ENCODE measurements around the gene INTS11.

Gene INTS11

DNA sequence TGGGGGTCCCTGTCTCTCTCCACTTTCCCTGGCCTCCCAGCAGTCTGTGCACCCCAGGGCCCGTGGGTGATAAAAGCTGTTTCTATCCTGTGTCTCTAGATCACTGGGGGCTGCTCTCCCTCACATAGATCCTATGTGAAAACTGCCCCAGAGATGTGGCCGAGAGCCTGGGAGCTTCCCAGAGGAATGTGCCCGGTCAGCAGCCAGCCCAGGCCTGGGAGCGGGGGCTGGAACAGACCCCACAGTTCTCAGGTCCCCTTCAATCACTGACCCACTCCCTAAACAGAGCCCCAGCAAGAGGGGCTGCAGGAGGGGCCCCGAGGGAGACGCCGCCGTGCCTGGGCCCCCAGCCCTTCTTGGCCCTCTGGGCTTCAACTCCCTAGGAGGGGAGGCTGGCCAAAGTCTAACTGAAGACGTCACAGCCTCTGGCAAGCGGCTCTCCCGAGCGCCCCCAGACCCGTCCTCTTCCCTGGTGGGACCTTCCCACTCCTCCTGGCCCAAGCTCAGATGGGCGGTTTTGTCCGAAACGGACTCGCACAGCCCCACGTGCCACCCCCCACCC lies 33.5 kb upstream of the INTS11 start:
- no peak for DNase-seq (ENCODE audit: low spot score)

DNA sequence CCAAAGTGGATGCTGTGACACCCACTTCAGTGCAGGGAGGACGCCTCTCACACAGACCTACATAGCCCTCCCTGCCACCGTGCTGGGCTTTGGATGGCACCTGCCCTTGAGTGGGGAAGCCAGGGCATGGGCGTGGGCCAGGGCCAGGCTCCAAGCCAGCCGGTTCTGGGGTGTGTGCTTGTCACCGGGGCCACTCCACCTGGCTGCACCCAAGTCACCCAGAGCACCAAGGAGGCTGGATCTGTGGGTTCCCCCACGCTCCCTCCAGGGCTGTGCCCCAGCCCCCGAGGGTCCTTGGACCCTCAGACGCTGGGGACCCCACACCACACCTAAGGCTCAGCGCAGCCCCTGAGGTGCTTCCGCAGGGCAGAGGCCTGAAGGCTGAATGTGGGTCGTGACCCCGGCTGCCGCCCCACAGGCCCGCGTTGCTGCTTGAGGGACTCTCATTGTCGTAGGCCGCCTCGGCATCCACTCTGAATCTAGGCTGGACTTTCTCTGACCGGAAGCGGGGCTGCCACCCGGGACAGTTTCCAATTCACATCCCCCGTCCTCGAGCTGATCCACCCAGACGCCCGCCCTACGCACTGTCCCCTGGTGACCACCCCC lies 32.4 kb upstream of the INTS11 start:
- DNase-seq (ENCODE audit: low spot score) = peak; percentile 43

DNA sequence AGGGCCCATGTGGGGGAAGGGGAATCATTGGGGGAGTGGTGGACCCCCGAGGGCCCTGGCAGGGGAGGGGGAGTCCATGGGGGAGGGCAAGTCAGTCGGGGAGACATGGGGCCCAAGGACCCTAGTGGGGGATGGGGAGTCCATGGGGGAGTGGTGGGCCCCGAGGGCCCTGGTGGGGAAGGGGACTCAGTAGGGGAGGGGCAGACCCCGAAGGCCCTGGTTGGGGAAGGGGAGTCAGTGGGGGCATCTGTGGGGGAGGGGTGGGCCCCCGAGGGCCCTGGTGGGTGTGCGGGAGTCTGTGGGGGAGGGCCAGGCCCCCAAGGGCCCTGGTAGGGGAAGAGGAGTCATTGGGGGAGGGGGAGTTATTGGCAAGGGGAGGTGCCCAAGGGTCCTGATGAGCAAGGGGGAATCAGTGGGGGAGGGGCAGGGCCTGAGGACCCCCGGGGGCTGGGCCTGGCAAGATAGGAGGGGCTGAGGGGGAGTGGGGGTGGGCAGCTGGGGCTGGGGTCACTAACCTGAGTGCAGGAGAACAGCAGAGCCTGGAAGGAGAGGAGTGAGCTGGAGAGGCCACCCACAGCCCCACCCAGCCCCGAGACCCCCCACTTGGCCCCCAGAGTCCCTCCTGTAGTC lies 31.8 kb upstream of the INTS11 start:
- DNase-seq (ENCODE audit: low spot score) = no peak

DNA sequence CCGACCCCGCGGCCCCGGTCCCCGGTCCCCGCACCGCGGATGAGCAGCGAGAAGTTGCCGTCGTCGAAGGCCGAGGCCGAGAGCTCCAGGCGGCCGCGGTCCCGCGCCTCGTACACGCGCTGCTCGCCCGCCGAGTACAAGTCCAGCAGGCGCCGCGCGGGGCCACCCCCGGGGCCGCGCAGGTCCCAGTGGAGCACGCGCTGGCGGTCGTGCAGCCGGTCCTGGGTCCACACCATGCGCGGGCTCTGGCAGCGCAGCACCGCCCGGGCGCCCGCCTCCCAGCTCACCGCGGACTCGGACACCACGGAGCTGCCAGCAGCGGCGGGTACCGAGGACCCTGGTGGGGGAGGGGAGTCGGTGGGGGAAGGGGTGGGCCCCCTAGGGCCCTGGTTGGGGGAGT lies 31.0 kb upstream of the INTS11 start:
- no peak for DNase-seq (ENCODE audit: low spot score)

DNA sequence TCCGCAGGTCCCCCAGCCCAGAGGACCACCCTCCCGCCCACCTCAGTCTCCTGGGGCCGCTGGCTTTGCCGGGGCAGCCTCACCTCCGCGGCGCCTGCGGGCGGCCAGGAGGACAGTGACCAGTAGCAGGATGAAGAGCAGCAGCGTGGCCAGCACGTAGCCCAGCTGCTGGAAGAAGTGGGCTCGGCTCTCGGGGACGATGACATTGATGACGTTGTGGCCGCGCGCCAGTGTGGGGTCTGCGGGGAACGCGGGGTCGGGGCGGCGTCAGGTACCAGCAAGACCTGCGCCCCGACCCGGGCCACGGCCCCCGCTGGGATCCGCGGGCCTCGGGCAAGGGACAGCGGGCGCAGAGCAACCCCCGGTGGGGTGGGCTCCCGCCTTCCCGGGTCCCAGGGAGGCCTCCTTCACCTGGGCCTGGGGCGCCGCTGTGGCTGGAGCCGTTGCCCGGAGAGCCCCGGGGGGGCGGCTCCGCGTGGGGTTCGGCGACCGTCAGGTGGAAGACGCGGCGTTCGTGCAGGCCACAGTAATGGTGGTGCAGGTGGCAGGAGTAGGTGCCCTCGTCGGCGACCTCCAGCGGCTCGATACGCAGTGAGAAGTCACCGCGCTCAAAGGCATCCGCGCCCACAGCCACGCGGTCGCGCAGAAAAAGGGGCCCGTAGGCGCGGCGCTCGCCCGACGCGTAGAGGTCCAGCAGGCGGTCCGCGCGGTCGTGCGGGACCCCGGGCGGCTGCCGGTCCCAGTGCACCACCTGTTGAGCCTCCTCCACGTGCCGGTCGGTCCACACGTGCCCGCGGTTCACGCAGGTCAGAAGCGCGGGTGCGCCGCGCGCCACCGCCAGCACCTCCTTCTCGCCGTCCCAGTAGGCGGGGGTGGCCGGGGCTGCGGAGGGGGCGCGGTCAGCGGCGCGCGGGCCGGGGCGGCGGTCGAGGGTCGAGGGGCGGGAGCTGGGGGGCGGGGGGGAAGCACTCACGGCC lies 30.1 kb upstream of the INTS11 start:
- DNase-seq (ENCODE audit: low spot score) = no peak

DNA sequence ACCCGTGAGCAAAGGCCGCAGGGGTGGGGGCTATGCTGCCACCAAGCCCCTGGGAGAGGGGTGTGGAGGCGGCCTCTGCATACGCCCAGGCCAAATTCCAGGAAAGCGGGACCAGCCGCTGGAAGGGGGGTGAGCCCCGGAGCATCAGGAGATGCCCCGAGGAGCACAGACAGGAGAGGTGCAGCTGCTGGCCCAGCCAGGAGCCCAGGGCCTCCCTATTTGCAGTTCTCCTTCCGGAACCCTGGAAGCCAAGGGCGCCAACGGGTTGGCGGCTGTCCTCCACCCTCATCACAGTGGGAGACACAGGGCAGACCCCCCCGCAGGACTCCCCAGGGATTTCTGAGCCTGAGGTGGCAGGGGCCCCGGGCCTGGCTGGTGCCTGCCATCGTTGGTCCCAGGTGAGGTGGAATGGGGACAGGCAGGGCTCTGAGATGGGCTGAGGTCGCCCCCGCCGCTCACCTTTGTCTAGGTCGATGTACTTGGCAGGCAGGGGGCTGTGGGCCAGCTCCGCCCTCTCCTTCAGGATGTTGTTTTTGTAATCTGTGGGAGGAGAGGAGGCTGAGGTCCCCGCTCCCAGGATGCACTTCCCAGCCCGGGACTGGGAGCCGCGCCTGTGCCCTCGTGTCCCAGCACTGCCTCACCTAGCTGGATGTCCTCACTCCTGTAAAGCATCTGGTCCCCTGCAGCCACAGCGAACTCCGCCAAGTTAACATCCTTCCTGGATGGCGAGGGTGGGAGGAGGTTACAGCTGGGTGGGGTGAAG lies 29.1 kb upstream of the INTS11 start:
- no peak for DNase-seq (ENCODE audit: low spot score)

DNA sequence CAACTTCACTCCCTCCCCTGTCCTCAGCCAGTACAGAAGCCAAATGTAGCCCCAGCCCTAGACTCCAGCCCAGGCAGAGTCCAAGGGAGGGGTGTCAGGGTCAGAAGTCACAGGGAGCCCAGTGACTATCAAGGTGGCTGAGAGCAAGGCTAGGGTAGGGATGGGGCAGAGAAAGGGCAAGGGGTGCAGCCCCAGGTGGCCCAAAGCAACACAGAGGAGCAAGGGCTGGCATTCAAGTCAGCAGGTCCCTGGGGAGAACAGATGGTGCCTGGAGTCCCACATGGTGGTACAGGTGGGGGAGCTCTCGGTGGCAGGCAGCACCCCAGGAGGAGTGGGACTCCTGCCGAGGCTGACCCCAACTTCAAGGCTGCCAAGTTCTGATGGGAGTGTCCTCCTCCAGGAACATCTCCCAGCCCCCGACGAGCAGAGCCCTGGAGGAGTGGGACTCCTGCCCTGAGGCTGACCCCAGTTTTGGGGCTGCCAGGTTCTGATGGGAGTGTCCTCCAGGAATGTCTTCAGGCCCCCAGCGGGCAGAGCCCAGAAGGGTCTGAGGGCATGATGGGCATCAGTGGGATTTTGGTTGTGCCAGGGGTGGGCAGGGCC lies 28.4 kb upstream of the INTS11 start:
- DNase-seq (ENCODE audit: low spot score) = peak; percentile 91

DNA sequence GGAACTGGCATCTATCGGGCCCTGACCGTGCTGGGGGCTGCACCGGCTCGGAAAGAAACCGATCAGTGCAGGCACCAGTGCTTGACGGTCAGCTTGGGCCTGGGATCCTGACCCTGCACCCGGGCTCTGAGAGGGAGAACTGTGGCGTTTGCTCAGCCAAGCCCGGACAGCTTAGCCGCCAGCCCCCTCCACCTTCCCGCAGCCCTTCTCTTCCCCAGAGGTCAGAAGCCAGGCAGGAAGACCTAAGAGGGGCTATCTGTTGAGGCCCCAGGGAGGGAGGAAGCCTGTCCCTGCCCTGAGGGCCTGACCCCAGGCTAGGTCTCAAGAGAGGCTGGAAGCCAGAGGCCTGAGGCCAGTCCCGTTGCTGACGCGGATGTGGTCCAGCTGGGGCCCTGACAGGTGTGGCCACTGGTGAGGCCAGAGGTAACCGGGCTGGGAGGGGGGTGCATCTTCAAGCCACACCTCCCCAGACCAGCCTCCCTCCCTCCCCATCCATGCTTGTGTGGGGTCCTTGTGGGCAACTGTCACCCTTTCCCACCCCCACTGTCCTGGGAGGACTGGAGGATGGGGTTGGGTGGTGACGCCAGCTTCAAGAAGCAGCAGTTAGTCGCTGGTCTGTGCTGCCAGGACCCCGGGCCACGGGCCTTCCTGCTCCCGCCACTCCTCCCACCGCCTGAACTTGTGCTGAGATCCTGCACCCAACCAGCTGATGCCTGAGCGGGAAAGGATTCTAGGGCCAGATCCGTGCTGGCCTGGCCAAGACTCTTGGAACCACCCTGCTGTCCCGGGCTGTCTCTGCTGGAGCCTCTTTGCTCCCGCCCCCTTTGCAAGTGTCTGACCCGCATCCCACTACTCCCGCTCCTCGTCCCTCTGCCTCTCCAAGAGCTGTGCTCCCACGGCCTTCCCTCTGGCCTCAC lies 27.3 kb upstream of the INTS11 start:
- DNase-seq (ENCODE audit: low spot score) = no peak

DNA sequence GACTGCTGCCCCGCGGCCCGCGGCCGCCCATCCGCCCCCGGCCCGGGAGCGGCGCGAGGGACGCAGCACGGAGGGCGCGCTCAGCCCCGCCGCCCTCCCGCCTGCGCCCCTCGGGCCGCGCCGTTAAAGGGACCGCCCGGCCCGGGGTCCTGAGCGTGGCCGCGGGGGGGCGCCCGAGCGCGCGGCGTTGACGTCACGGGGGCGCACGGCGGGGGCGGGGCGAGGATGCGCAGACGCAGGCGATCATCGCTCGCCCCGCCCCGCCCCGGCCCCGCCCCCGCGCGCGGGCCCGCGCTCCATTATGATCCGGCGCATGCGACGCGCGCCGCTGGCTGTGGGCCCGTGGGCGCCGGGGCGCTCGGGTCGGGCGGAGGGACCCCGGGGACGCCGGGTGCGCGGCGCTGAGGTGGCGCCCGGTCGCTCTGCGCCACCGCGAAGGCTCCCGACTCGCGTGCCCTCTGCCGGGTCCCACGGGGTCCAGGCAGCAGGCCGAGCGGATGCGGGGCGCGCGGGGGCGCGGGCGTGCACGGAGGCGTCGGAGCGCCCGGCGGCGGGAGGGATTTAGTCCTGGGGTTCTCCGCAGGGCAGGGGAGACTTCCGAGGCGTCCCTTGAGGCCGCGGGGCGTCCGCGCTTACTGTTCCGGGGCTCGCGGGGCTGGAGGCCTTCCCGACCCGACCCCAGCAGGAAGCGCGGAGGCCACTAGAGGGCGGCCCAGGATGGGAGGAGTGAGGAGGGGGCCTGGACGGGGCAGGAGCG lies 25.0 kb upstream of the INTS11 start, which contains the start of gene DVL1:
DVL1 (minus strand) TSS at position 163 of the 757 bp plus-strand sequence. CDS start 353 bp downstream, outside the sequence.
- peak; percentile 79 for DNase-seq (ENCODE audit: low spot score)

DNA sequence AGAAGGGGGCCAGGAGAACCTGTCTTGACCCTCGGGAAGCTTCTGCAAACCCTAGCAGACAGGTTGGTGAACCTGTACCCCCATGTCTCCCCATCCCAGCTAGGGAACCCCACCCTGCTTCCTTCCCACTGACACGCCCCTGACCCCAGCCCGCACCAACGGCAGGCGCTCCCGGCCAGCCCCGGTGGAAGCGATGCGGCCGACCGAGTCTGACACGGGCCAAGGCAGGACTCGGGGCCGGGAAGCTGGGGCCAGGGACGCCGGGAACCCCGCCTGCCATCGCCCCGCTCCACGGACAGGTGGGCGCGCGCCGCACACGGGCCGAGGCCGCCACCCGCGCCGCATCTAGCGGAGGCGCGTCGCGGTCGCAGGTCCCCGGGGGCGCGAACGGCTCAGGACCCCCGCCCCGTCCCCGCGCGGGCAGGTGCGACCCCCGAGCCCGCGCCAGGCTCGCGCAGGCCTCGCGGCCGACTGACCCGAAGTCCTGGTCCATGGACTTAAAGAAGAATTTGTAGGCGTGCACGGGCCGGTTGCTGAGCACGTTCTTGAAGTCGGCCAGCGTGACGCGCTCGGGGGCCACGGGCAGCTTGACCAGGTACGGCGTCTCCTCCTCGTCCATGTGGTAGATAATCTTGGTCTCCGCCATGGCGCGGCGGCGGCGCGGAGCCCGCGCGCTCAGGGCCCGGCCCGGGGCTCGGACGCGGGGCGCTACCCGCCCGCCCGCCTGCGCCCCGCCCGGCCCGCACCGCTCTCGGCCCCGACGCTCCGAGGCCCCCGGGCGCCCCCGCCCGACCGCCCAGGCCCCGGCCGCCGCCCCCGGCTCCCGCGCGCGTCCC lies 24.2 kb upstream of the INTS11 start:
- no peak for DNase-seq (ENCODE audit: low spot score)

DNA sequence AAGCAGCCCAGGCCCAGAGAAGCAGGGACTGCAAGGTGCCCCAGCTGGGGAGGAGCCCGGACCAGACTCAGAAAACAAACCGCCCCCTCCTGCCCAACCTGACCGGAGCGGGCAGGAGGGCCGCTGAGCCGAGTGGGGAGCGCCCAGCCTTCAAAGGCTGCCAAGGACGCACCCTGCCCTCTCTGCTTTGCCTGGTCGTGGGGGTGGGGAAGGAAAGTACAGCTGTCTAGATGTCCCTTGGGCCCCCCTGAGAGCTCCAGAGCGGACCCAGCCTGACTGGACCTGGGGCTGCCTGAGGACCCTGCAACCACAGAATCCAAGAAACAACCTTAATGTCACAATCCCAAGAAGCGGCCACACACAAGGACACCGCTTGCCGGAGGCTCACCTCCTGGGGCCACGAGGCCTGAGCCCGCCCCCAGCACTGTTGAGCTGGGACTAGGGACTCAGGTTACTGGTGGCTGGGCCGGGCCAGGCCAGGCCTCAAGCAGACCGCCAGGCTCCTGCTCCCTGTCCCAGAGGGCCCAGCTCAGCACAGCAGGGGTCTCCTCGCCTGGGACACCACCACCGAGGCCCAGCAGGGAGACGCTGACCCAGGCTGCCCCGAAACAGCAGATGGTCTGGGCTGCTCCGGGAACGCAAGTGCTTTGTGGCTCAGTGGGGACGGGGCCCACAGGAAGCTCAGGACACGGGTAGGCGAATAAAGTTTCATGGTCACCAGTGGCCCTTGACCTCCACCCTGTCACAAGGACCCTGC lies 23.4 kb upstream of the INTS11 start:
- DNase-seq (ENCODE audit: low spot score) = no peak

DNA sequence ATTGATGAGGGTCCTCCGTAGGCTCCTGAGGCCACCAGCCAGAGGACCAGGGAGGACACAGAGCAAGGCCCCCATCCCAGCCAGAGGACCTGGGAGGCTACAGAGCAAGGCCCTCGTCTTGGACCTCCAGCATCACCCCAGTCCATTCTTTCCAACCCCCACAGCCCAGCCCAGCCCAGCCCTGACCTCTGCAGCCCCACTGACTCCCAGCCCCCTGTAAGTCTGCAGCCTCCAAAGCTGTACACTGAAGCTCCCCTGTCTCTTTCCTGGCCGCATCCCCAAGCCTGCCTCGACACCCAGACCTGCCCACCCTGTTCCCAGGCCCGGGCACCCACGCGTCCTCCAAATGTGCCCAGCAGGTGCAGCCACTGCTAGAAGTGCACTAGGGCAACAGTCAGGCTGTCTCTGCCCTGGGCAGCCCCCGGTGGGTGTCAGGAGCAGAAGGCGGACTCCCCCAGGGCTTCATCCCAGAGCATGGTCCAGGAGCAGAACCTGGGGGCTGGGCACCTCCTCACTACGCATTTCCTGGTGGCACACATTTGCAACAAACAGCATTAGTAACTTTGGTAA lies 22.7 kb upstream of the INTS11 start:
- no peak for DNase-seq (ENCODE audit: low spot score)

DNA sequence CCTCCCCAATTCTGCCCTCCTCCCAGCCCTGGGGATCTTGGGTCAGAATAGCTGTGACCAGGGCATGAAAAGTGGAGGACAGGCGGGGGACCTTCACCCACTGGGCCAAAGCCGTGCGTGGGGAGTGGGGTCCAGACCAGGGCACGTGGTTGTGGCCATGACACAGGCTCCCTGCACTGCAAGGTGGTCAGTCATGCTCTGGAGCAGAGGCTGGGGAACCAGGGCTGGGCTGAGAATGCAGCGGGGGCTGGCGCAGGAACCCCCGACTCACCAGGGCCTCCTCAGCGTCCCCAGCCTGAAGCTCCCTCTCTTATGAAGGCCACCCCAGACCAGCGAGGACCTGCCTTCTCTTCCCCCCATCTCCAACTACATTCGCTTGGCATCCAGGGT lies 22.0 kb upstream of the INTS11 start:
- no peak for DNase-seq (ENCODE audit: low spot score)

DNA sequence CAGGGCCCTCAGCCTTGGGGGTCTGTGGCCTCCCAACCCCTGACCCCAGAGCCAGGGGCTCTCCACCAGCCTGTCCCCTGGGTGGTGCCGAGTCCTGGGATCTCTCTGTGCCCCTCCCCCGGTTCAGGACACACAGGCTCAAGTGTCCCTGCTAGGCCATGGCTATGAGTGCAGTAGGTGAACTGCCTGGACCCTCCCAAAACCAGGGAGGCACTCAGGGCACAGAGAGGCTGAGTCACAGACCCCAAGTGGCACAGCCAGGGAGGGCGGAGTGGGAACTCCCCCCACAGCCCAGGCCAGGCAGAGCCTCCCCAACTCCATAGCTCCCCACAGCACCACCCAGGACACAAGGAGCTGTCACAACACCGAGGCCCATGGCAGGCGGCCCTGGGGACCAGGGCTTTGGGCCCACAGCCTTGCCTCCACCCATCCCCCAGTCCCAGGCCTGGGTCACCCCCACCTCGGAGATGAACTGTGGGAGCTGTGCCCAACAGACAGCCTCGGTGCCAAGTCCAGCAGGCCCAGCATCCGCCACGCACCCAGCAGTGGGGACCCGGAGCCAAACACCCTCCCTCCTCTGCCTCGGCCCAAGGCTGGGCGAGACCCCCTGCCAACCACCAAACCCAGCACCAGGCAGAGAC lies 21.5 kb upstream of the INTS11 start:
- DNase-seq (ENCODE audit: low spot score) = no peak

DNA sequence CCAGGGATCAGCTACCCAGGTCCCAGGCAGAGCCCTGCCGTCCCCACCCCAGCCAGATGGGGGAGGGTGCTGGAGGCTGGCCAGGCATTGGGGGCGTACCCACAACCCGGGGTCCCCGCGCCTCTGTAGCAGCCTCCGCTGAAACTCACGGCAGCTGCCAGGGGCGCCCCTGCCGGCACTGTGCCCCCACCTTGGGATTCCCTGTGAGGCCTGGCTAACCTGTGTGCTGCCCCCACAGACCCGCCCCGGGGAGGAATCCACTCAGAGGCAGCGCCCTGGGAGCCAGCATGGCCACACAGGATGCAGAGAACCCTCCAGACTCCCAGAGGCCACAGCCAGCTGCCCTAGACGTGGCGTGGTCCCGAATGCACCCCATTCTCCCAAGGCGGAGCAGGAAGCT lies 20.9 kb upstream of the INTS11 start:
- no peak for DNase-seq (ENCODE audit: low spot score)

DNA sequence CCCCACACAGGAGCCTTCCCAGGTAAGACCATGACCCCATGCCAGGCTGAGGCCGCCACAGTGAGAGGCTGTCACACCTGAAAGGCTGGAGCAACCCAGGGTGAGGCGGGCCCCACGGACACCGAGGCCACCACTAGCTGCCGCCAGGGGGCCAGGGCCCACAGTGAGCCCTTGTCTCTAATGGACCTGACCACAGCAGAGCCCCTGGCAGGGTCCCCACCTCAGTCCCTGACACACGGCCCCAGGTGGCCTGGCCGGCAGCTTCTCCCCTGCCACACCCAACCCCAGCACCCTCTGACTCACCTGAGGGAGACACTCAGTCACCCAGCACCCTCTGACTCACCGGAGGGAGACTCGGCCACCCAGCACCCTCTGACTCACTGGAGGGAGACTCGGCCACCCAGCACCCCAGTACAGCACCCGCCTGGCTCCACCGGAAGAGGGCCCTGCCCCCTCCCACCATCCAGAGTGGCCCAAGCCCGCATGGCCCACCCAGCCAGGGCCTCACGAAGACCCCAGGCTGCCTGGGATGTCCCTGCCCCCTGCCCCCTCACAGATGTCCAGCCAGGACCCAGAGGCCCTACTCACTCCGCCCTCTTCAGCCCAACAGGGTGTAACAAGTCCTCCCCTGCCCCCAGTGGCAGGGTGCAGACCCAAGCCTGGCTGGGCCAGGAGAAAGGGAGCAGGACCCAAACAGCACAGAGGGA lies 20.3 kb upstream of the INTS11 start:
- no peak for DNase-seq (ENCODE audit: low spot score)

Data from NAMALWA (cell line).